Putamen (tissue), 1 donor: ENCODE data around the gene KCNIP3.

Experiments used
- DNase-seq: peaks from one replicate; pipeline ENCODE4 v3.0.0-alpha.2; 2016; ENCODE audit warnings: low spot score

KCNIP3 gene

GRCh38 chr2:95312543-95313201 is 15.5 kb downstream of the KCNIP3 start:
- DNase-seq: peak; percentile 91

- peak; percentile 48 for DNase-seq
These were observed 16.4 kb downstream of the KCNIP3 start for GRCh38 chr2:95313296-95314131.

DNA sequence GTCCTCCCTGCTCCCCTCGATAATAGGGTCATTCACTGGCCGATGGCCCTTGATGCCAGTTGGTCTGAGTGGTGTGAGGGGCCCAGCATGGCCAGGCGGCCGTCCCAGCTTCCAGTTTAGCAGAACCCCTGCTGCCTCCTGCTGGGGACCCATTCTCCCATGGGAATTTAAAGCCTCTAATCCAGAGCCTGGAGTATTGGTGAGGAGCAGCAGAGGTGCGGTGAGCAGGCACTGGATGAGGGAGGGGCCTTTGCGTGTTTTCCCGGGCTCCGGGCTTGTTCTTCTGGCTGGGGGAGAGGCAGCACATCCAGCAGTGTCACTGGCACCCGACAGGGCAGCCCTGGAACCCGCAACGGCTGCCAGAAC is 17.4 kb downstream of the KCNIP3 start:
- DNase-seq: no peak

DNA sequence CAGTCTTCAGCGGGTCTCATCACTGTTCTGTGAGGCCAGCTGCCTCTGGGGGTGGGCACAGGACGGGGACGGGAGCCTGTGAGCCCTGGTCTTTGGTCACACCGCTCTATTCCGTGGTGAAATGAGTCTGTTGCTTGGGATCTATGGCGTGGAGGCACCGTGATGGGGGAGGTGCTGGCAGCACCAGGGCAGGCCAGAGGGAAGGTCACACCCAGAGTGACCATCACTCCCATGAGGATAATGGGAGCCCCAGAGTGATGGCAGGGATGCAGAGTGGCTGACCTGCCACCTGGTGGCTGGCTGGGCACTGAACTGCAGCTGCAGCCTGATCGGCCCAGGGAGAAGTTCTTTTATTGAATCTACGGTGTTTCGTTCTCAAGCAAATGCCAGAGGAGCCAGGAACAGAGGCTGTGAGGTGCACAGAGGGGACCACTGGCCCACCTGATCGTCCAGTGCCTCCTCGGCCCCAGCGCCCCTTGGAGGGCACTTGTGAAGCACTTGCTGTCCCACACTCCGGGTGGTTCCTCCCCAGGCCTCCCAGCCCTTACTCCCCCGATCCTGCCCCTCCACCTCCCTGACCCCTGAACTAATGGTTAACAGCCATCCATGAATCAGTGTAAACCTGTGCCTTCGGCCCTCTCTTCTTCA is 17.9 kb downstream of the KCNIP3 start:
- peak; percentile 63 for DNase-seq

DNA sequence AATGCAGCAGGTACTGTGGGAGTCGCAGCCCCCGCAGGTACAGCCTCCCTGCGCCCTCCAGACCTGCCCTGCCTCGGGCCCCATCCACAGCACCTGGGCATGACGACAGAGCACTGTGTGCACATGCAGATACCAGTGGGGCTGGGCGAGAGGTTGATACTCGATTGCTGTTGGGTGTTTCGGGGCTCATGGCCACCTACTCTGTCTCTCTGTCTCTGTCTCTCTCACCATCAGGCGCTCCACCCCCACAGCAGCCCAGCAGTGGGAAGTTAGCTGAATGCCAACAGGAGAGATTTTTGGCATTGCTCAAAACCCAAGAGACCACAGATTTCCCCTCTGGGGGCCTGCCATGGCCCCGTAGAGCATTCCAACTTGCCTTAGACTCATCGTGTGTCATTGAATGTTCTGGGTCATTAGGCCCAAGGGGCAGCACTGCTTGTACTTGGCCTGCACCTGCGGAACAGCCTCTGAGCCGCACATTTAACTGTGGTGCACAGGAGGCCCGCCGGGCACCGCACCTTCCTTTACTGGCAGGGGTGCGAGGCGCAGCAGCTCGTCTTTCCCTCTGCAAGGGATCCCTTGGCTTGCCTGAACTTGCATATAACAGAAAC is 18.8 kb downstream of the KCNIP3 start:
- DNase-seq: no peak

DNA sequence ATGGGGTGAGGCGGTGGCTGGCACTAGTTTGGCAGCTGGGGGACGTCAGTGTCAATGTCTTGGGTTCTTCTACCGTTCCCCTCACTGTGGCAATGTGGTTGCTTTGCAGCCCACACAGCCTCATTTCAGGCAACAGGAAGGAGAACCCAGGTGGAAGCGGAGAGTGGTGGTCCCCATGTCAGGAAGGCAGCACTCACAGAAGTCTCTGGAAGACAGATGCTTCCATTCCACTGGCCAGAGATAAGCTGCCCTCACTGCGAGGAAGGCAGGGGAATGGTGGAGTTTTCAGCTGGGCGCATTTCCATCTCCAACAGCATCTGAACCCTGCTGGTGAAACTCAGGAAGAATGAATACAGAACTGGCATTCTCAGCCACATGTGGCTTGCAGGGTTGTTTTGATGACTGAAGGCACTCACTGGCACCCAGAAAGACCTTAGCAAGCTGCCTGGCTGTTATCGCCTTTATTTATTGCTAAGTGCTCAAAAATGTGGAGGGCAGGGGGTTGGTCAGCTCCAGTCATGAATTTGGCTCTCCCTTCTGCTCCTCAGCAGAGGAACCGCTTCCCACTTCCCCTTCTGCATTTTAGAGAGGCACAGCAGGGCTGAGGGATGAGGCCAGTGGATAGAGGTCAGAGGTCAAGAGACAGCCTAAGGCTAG is 19.4 kb downstream of the KCNIP3 start:
- no peak for DNase-seq

DNA sequence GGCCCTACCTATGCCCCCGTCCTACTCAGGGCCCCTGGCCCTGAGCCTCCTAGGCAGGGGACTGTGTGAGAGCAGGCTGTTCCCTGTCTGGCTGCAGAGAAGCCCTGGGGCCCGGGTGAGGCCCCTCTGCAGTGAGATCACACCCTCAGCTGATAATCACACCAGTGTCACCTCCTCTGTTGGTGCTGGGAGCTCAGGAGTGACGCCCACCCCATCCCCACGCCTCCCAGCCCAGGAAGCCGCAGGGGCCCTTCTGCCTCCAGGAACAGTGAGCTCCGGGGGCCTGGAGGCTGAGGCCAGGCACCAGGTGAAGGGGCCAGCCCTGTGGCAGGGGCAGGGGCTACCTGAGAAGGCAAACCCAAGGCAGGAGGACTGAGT is 20.0 kb downstream of the KCNIP3 start:
- DNase-seq: no peak

GRCh38 chr2:95317665-95318425 is 20.7 kb downstream of the KCNIP3 start:
- DNase-seq: no peak

GRCh38 chr2:95318431-95319220 is 21.5 kb downstream of the KCNIP3 start:
- DNase-seq: no peak

GRCh38 chr2:95319481-95320343 is 22.6 kb downstream of the KCNIP3 start:
- no peak for DNase-seq

- DNase-seq: no peak
These were observed 23.2 kb downstream of the KCNIP3 start for GRCh38 chr2:95320344-95320712.

DNA sequence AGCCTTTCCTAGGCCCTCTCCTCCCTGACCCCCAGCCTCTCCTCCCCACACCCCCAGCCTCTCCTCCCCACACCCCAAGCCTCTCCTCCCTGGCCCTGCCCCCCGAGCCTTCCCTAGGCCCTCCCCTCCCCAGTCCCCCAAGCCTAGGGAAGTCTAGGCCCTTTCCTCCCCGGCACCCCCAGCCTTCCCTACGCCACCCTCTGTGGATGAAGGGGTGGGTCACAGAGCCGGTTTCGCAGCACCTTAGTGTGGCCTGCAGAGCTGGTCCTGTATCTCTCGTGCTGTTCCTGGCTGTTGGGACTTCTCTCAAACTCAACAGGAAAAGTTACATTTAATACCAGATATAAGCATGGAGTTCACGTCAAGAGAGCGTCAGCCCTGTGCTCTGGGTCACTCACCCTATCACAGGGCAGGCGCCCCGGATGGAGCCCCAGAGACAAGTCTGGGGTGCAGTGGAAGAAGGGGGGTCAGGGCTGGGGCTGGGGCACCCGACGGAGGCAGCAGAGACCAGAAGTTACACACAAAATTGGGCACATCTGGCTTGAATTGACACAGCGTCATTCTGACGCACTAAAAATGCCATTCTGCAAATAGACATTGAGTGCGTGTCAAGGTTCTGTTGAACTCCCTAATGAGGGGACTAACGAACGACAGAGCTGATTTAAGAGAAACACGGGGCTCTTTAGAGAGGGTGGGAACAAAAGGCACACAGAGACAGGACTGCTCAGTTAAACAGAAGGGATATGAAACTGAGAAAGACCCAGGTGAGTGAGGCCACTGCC is 24.0 kb downstream of the KCNIP3 start:
- no peak for DNase-seq

- DNase-seq: no peak
These were observed 26.4 kb downstream of the KCNIP3 start for GRCh38 chr2:95323347-95324155.

- no peak for DNase-seq
These were observed 27.9 kb downstream of the KCNIP3 start for GRCh38 chr2:95325026-95325425.

- no peak for DNase-seq
These were observed 28.7 kb downstream of the KCNIP3 start for GRCh38 chr2:95325590-95326432.

GRCh38 chr2:95326433-95327140 is 29.4 kb downstream of the KCNIP3 start:
- DNase-seq: no peak
